Loucy (cell line): Measurements from ENCODE around the gene SMOC1.
"Not testable (repeated sequence)": the region's sequence is repeated elsewhere in the genome, so short reads cannot be mapped to it uniquely, and the experiment has no call there.

Source experiments
- H2AFZ ChIP-seq: fragments of 200-600 bp; sonication (generic); 2 replicates; pipeline ENCODE4 v1.6.0; 2016; ENCODE audit warnings: antibody characterized with exemption, mild to moderate bottlenecking, low read length, moderate library complexity
- H3F3A ChIP-seq: fragments of 200-600 bp; 2 replicates; pipeline ENCODE4 v1.6.0; 2016; ENCODE audit warnings: antibody characterized with exemption, low read depth, mild to moderate bottlenecking
- H3K27me3 ChIP-seq: fragments of 200-600 bp; sonication (generic); 2 replicates; pipeline ENCODE4 v1.6.1; 2014; ENCODE audit warnings: low read length, mild to moderate bottlenecking; ENCODE audit not compliant: insufficient read depth, poor library complexity, severe bottlenecking
- H3K36me3 ChIP-seq: fragments of 200-600 bp; sonication (generic); 2 replicates; pipeline ENCODE4 v1.6.1; 2016; ENCODE audit warnings: low read length; ENCODE audit not compliant: insufficient read depth
- H3K4me1 ChIP-seq: fragments of 200-600 bp; sonication (generic); 2 replicates; pipeline ENCODE4 v1.5.1; 2014; ENCODE audit warnings: low read length, mild to moderate bottlenecking; ENCODE audit not compliant: insufficient read depth, poor library complexity, severe bottlenecking
- H3K4me2 ChIP-seq: fragments of 200-600 bp; sonication (generic); 2 replicates; pipeline ENCODE4 v1.6.0; 2014; ENCODE audit warnings: antibody characterized with exemption, low read length, low read depth, mild to moderate bottlenecking; ENCODE audit not compliant: poor library complexity, severe bottlenecking
- H3K4me3 ChIP-seq: fragments of 200-600 bp; sonication (generic); 2 replicates; pipeline ENCODE4 v1.5.1; 2014; ENCODE audit warnings: low read length, mild to moderate bottlenecking, mixed read lengths; ENCODE audit not compliant: poor library complexity, severe bottlenecking
- H3K79me2 ChIP-seq: fragments of 200-600 bp; sonication (generic); 2 replicates; pipeline ENCODE4 v1.6.1; 2014; ENCODE audit warnings: low read length; ENCODE audit not compliant: insufficient read depth
- H3K9ac ChIP-seq: fragments of 200-600 bp; sonication (generic); 2 replicates; pipeline ENCODE4 v1.6.0; 2014; ENCODE audit warnings: mild to moderate bottlenecking, low read depth, low read length, moderate library complexity; ENCODE audit not compliant: poor library complexity, severe bottlenecking
- H3K9me2 ChIP-seq: fragments of 200-600 bp; sonication (generic); replicated peaks from 2 replicates; pipeline ENCODE4 v1.6.1; 2016; ENCODE audit warnings: low read depth, low read length, mixed read lengths
- H3K9me3 ChIP-seq: fragments of 200-600 bp; sonication (generic); 2 replicates; pipeline ENCODE4 v1.6.1; 2014; ENCODE audit warnings: mild to moderate bottlenecking, antibody characterized with exemption, low read length, low read depth; ENCODE audit not compliant: insufficient read depth
- H4K20me1 ChIP-seq: fragments of 200-600 bp; sonication (generic); 2 replicates; pipeline ENCODE4 v1.6.0; 2014; ENCODE audit warnings: antibody characterized with exemption, low read length, mild to moderate bottlenecking; ENCODE audit not compliant: insufficient read depth, poor library complexity, severe bottlenecking
- CTCF ChIP-seq: fragments of 200-600 bp; sonication (generic); conservative IDR thresholded peaks from 2 replicates; pipeline ENCODE4 v1.5.1; 2014; ENCODE audit warnings: mild to moderate bottlenecking, antibody characterized with exemption, low read length
- EZH2phosphoT487 ChIP-seq: fragments of 200-600 bp; IDR thresholded peaks from 2 replicates; pipeline ENCODE4 v1.6.1; 2018; ENCODE audit warnings: antibody characterized with exemption, mild to moderate bottlenecking, moderate library complexity, borderline replicate concordance

SMOC1 gene

GRCh38 chr14:69900603-69901002, 21.4 kb downstream of the SMOC1 start:
- no peaks in the 10 kb centered on the region for H3K79me2 ChIP-seq
- no peaks in the 10 kb centered on the region; the same call in 1 of the 2 replicates for H3K9me3 ChIP-seq
- no peak overlapping the region for H3K4me3 ChIP-seq
- no peaks in the 10 kb centered on the region for H3K9me2 ChIP-seq
- H3K4me1 ChIP-seq, result no peaks in the 10 kb centered on the region
- H3K9ac ChIP-seq, result no peak overlapping the region
- no peaks in the 10 kb centered on the region for H3K27me3 ChIP-seq
- no peak overlapping the region for H2AFZ ChIP-seq
- H3K36me3 ChIP-seq, result no peaks in the 10 kb centered on the region
- H3K4me2 ChIP-seq, result no peak overlapping the region
- no peaks in the 10 kb centered on the region for H3F3A ChIP-seq
- no peaks in the 10 kb centered on the region for H4K20me1 ChIP-seq
- TF ChIP-seq EZH2phosphoT487 (no peak), CTCF (no peak)

GRCh38 chr14:69901113-69901951, 22.1 kb downstream of the SMOC1 start:
- Histone ChIP-seq H4K20me1 (no peaks in the 10 kb centered on the region), H3K79me2 (no peaks in the 10 kb centered on the region), H3K27me3 (no peaks in the 10 kb centered on the region), H2AFZ (no peak overlapping the region), H3K4me2 (no peak overlapping the region), H3K36me3 (no peaks in the 10 kb centered on the region), H3F3A (no peaks in the 10 kb centered on the region), H3K4me1 (no peaks in the 10 kb centered on the region), H3K9me3 (no peaks in the 10 kb centered on the region; the same call in 1 of the 2 replicates), H3K9me2 (no peaks in the 10 kb centered on the region), H3K9ac (no peak overlapping the region), H3K4me3 (no peak overlapping the region)
- TF ChIP-seq CTCF (no peak), EZH2phosphoT487 (no peak)

- H3K4me1 ChIP-seq, H3K4me2 ChIP-seq, H3K9me3 ChIP-seq, H3K4me3 ChIP-seq, H3K27me3 ChIP-seq, H3F3A ChIP-seq, H3K36me3 ChIP-seq, H3K9me2 ChIP-seq, H4K20me1 ChIP-seq, H2AFZ ChIP-seq, H3K9ac ChIP-seq, H3K79me2 ChIP-seq: not testable (repeated sequence)
Observed at GRCh38 chr14:69903046-69903445, 23.8 kb downstream of the SMOC1 start.

GRCh38 chr14:69904246-69904645, 25.0 kb downstream of the SMOC1 start:
- no peaks in the 10 kb centered on the region for H4K20me1 ChIP-seq
- no peak for TF ChIP-seq CTCF
- TF ChIP-seq EZH2phosphoT487, result no peak
- H3F3A ChIP-seq, result no peaks in the 10 kb centered on the region
- no peaks in the 10 kb centered on the region for H3K9me2 ChIP-seq
- no peak overlapping the region for H3K4me2 ChIP-seq
- H3K79me2 ChIP-seq, result no peaks in the 10 kb centered on the region
- H3K27me3 ChIP-seq, result no peaks in the 10 kb centered on the region
- no peak overlapping the region for H2AFZ ChIP-seq
- H3K9me3 ChIP-seq, result no peaks in the 10 kb centered on the region
- H3K4me3 ChIP-seq, result no peak overlapping the region
- no peak overlapping the region for H3K9ac ChIP-seq
- no peaks in the 10 kb centered on the region for H3K4me1 ChIP-seq
- H3K36me3 ChIP-seq, result no peaks in the 10 kb centered on the region
